HK-2 (cell line): ENCODE results near the gene ANGPT4.
"Not testable (repeated sequence)": the region's sequence is repeated elsewhere in the genome, so short reads cannot be mapped to it uniquely, and the experiment has no call there.

Experiments
- DNase-seq: peaks from one replicate; pipeline ENCODE4 v3.0.0-alpha.2; 2018; ENCODE audit not compliant: unreplicated experiment

ANGPT4 gene

DNA sequence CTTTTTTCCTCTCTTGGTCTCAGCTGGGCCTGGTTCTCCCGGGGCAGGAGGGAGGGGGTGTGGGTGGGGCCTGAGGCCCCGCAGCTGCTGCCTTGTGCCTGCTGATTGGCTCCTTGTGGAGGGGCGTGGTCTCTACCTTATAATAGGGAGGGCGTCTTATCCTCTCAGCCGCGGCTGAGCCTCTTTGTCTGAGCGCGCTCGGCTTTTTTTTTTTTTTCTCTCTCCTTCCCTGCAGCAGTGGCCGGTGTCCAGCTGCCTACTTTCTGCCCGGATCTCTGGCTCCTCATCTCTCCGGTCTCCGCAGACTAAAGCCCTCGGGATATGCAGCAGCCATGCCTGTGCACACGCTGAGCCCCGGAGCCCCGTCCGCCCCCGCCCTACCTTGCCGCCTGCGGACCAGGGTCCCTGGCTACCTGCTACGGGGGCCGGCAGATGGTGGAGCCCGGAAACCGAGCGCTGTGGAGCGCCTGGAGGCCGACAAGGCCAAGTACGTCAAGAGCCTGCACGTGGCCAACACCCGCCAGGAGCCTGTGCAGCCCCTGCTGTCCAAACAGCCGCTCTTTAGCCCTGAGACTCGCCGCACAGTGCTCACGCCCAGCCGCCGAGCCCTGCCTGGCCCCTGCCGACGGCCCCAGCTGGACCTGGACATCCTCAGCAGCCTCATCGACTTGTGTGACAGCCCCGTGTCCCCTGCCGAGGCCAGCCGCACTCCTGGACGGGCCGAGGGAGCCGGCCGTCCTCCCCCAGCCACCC, 71.5 kb downstream of the ANGPT4 start:
- DNase-seq: peak; percentile 13

DNA sequence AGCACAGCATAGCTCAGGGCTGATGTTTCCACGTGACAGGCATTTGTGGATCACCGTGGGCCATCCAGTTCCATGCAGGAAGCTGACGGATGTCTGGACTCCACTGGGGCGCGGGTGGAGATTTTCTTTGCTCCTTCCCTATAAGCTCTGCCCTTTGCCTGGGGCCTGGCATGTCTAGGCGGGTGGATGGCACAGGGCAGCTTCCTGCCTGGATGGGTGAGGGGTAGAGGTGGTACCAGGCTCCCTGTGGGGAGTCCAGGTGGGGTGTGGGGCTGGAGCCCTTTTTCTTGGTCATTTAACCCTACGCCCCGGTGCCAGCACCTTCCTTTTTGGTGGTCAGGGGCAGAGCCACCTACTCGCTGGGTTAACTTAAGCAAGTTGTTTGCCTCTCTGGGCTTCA, 72.2 kb downstream of the ANGPT4 start:
- no peak for DNase-seq

DNA sequence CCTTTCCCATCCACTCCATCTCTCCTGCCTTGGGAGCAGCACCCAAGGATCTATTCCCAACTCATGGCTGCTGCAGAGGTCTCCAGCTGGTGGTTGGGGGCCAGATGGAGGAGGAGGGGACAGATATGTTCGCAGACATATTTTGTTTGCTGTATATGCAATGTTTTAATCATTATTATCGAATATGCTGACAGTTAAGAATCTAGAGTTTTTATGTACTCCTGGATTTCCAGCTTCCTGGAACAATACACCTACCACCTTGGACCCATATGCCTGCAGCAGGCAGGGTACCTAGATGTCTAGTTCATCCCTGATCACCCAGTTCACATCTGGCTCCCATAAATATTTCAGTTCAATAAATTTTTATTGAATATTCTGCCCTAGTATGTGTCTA, 73.6 kb downstream of the ANGPT4 start:
- no peak for DNase-seq

DNA sequence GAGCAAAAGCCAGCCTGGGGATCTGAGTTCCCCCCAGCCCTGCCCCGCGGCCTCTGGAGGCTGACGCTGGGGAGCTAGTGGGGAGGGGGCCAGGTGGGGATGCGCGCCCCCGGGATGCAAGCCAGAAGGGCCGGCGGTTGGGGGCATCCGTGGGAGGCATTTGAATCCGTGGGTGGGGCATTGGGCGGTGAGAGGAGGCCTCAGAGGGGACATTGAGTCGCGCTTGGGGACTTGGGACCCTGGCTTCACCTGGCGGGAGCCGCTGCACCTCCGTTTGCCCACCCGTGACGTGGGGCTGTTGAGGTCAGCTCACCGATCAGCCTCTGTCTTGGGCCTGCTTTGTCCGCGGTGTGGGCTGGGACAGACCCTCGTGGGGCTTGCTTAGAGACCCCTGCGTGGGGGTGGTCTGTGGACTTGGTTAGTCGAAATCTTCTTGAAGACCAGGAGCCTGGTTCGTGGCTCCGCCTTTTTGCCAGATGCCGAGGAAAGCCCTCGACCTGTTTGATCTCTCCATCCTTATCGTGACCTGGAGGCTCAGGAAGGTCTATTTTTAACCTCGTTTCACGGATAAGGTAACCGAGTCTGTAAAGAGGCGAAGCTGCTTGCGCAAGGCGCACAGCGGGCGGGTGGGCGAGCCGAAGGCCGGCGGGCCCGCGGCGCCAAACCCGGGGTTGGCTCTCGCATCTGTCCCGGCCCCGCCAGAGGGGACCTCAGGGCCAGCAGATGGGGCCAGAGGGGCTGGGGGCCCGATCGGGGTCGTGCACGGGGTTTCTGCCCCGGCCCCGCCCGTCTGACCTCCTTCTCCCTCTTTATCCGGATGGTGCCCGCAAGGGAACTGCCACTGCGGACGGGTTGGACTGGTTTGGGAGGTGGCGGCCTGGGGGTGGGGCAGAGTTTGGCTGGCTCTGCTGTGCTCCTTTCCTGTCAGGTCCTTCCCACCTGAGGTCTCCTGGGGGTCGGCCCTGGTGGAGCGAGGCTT, 74.3 kb downstream of the ANGPT4 start:
- DNase-seq: no peak

DNA sequence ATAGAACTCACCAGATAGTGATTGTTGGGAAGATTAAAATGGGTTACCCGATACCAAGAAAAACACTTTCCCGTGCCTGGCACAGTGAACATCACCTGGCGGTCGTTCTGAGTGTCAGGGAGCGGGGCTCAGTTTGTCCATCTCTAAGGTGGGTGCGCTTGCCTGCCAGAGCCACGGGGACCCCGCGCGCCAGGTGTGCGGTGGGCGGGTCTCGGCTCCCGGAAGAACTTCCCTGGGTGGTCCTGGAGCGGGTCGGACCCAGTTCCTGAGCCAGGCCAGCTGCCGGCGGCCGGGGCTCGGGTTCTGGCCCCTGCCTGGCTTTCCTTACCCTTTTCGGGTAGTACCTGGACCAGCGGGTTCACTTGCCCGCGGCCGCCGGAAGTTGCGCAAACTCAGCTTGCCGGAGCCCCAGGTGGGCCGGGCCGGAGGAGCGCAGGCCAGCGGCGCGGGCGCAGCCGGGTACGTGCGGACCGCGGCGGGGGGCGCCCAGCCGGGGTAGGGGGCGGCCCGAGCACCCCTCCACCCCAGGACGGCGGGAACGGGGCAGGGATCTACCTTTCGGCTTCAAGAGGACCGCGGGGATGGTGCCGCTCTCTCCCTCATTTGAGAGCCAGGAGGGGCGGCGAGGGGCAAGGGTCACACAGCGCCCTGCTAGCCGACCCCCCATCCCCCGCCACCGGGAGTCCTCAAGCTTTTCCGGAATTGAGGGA, 75.1 kb downstream of the ANGPT4 start:
- DNase-seq: no peak

DNA sequence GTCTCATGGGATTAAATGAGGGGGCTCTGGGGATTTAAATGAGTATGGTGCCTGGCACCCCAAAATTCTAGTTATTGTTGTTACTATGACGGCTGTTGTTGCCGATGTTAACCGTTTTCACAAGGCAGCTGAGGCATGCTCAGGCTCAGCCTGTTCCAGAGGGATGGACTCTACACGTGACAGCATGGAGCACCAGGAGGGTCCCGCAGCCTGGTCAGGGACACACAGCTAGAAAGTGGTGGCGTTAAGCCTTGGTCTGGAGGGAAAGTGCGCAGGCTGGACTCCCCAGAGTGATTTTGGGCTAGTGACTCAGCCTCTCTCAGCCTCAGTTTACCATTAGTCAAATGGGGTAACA, 75.7 kb downstream of the ANGPT4 start:
- DNase-seq: no peak

DNA sequence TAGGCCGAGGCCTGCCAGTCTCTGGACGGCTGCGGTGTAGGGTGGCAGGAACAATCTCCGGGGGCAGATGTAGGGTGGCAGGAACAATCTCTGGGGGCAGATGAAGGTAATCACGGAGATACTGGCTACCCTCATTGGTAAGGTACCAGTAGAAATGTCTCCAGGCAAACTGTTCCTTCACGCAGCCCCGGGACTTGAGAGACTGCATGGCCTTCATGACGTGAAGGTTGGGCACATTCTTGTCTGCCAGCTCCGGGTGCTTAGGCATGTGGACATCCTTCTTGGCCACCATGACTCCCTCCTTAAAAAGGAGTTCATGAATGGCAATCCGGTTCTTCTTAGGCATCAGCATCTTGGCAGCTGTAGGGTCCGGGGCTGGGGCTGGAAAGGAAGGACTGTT, 76.5 kb downstream of the ANGPT4 start:
- DNase-seq: no peak

DNA sequence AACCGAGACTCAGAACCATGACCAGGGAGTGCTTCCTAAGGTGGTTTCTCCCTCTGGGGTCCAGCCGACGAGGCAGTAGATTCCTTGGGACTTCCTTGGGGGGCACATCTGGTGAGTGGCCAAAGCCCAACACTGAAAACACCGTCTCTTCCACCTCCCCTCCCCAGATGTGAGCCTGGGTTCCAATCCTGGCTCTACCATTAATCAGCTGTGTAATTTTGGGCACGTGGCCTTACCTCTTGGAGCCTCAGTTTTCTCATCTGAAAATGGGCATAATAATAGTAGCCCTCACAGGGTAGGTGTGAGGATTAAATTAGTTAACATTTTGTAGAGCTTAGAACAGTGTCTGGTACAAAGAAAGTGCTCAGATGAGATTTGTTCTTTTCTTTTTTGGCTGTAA, 77.1 kb downstream of the ANGPT4 start:
- DNase-seq: no peak

DNA sequence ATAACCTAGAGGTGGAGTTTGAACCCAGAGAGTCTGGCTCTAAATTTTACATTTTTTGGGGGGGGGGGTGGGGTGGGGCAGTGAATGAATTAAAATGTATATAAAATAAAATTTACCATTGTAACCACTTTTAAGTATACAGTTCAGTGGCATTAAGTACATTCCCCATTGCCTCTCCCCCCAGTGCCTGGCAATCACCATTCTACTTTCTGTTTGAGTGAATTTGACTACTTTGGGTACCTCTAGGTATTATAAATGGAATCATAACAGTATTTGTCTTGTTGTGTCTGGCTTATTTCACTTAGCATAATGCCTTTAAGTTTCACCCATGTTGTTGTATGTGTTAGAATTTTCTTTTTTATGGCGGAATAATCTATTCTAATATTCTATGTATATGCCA, 79.9 kb downstream of the ANGPT4 start:
- no peak for DNase-seq

DNA sequence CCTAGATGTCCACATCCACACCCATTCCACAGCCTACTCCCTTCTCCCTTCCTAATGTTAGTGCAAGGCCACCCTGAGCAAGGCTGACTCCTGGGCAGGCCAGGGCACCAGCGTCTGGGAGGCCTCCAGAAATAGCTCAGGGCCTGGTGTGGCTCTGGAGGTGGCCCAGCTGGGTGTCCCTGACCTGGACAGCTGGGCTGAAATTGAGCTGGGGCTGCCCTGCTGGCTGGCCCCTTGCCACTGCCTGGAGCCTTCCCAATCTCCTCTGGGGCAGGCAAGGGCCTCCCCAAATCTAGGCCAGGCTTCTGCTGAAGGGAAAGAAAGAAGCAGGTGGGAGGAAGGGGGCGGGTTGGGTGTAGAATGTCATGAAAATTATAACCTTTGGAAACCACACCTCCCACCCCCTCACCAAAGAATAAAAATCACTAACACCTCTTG, 80.5 kb downstream of the ANGPT4 start:
- DNase-seq: no peak

DNA sequence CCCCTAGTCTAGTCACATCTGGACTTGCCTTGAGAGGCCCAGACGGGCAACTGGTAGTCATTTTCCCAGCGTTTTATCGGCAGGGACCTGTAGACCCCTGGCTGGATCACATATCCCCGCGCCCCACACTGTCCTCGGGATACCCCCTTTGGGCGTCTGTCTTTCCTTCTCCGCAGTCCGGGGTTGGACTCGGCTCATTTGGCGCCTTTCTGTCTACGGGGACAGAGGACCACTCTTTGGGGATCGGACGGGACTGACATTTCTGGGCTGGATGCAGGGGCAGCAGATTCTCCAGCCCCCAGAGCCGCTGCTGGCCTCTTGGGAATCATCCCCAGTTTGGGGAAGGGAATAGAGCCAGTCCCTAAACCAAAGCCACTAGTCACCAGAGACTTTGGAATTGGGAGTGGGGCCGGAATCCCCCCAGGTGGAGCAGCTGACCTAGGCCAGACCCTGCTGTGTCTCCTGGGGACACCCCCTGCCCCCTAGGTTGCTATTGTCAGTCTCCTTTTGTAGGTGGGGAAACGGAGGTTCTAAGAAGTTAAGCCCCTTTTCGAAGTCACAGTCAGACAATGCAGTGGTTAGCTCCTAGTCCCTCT, 81.9 kb downstream of the ANGPT4 start:
- DNase-seq: no peak

DNA sequence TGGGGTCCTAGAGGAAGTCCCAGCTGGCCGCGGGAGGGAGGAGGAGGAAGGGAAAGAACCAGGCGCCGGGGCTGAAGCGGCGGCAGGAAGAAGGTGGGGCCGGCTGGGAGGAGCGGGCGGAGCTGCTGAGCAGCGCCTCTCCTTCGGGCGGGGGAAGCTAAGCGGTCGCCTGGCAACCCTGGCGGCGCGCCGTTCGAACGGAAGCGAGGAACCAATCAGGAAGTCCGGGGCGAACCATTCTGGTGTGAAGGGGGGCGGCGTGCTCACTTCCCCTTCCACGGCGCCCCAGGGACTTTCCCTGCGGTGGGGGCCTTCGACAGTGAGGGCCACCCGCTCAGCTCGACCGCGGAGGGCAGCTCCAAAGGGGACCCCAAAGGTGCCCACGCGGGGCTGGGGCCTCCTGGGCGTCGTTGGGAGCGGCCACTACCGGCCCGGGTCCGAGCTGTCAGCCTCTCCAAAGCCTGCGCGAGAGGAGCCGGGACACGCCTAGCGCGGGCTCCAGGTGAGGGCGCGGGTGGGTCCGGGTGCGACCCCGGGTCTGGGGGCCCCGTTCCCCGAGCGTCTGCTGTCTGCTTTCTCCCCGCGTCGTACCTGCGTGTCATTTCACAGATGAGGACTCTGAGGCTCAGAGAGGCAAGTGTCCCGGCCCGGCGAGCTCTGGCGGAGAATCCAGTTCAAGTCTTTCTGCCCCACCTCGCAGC, 82.5 kb downstream of the ANGPT4 start, which contains the start of gene FAM110A:
Gene FAM110A (plus strand): TSS at position 266 of the 701 bp plus-strand sequence. CDS start 11,090 bp downstream, outside the sequence.
- DNase-seq: peak; percentile 97

DNA sequence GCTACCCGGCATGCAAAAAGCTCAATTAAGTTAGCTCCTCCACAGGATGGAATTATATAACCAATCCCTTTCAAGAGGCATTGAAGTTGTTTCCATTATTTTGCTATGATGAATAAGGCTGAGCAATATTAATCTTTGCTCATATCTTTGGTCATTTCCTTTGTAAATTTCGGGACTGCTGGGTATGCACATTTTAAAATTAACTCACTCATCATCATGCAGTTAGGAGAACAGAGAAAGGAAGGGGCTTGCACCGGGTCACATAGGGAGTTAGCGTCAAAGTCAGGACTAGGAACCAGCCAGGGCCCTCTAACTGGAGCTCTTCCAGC, 83.0 kb downstream of the ANGPT4 start:
- DNase-seq: no peak

DNA sequence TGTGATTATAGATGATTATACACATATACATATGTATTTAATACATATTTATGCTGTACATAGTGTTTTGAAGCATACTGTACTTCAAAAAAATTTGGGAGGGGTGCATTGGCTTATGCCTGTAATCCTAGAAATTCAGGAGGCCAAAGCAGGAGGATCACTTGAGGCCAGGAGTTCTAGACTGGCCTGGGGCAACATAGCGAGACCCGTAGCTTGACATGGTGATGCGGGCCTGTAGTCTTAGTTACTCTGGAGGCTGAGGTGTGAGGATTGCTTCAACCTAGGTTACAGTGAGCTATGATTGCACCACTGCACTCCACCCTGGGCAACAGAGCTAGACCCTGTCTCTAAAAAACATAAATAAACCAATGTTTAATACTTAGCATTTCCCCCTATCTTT, 84.2 kb downstream of the ANGPT4 start:
- DNase-seq: no peak

DNA sequence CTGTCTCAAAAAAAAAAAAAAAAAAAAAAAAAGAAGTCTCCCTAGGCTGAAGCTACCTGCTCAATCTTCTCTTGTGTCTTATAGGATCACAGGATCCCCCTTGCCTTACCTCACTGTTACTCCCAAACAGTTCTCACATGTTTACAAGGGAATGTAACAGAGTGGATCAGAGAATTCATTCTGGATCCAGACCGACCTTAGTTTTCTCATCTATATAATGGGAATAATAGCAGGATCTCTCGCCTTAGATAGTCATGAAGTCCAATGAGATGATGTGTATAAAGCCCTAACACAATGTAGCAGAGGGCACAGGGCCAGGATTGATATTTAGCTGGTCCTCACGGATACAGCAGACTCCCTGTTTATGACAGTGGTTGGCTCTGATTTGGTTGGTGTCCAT, 84.9 kb downstream of the ANGPT4 start:
- DNase-seq: no peak

DNA sequence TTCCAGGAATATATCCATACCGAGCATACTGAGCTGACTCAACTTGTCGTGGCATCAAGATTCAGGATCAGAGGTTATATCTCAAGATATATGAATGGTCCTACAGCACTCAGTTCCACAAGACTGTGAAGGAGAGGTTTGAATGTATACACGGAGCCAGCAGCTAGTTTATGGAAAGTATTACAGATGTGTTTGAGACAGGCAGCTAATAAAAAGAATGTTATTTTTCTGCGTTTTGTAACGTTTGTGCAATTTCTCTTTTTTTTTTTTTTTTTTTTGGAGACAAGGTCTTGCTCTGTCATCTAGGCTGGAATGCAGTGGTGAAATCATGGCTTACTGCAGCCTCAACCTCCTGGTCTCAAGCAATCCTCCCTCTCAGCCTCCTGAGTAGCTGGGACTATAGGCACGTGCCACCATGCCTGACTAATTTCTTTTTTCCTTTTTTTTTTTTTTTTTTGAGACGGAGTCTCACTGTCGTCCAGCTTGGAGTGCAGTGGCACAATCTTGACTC, 86.1 kb downstream of the ANGPT4 start:
- DNase-seq: no peak

DNA sequence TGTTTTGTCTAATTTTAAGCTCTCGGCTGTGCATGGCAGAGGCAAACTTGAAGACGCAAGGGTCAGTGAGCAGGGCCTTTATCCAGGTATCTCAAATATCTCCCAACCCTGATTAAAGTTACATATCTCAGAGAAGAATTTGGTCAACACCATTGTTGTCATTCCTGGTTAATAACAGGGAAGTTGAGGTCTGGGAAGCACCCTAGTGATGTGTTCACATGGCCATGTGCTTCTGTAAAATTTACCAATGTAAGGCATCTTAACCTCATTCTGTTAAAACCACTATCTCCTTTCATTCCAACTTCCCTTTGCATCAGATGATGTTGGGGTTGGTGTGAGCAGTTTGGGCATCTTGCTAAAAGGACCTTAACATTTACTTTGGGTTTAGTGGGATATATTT, 86.6 kb downstream of the ANGPT4 start:
- DNase-seq: no peak

DNA sequence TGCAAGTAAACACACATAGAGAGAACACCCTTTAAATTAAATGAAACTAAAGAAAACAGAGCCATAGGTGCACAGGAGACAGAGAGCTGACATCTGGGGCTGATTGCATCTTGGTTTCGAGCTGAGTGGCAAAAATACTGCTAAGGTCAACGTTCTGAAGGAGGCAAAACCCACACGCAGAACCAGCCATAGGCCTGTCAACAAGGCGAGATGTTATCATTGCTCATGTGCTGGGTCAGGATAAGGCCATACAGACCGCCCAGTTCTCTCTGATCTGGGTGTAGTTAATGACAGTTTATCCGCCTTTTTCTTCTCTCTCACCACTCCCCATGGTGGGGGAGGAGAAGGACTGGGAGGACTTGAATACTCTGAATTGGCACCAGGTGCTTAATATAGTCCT, 87.1 kb downstream of the ANGPT4 start:
- DNase-seq: no peak

DNA sequence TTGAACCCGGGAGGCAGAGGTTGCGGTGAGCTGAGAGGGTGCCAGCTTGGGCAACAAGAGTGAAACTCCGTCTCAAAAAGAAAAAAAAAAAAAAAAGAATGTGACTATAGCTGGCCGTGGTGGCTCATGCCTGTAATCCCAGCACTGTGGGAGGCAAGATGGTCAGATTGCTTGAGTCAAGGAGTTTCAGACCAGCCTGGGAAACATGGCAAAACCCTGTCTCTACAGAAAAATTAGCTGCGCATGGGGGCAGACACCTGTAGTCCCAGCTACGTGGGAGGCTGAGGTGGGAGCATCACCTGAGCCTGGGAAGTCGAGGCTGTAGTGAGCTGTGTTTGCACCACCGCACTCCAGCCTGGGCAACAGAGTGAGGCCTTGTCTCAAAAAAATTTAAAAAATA, 88.2 kb downstream of the ANGPT4 start:
- DNase-seq: not testable (repeated sequence)

DNA sequence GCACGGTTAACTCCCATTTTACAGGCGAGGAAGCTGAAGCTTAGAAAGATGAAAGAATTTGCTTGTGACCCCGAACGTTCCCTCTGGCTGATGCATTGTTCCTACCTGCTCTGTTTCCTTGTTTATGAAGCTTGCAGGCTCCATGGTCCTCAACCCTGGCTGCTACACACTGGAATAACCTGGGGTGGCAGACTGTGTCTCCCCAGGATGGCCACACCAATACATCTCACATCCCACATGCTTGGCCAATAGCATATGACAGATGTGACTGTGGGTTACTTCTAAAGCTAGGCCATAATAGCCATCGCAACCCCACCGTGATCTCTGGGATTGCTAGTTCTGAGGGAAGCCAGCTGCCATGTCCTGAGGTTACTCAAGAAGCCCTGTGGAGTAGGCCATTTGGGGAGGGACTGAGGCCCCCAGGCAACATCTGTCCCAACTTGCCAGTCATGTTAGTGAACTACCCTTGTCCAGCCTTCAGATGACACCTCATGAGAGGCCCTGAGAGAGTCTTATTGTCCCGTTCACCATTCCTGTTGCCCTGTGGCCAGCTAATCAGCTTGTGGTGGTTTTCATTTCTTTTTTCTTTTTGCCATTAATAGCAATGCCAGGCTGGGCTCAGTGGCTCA, 89.3 kb downstream of the ANGPT4 start:
- DNase-seq: no peak
